Activated T-cell treated with anti-CD3 and anti-CD28 coated beads, Interleukin-2, amount 50 U/mL, for 1 hour (primary cell): ENCODE results near the gene TMEM101.
"Not testable (repeated sequence)": the region's sequence is repeated elsewhere in the genome, so short reads cannot be mapped to it uniquely, and the experiment has no call there.

ENCODE experiments used
- DNase-seq: peaks from one replicate; pipeline ENCODE4 v3.0.0-alpha.2; 2020

TMEM101 gene

DNA sequence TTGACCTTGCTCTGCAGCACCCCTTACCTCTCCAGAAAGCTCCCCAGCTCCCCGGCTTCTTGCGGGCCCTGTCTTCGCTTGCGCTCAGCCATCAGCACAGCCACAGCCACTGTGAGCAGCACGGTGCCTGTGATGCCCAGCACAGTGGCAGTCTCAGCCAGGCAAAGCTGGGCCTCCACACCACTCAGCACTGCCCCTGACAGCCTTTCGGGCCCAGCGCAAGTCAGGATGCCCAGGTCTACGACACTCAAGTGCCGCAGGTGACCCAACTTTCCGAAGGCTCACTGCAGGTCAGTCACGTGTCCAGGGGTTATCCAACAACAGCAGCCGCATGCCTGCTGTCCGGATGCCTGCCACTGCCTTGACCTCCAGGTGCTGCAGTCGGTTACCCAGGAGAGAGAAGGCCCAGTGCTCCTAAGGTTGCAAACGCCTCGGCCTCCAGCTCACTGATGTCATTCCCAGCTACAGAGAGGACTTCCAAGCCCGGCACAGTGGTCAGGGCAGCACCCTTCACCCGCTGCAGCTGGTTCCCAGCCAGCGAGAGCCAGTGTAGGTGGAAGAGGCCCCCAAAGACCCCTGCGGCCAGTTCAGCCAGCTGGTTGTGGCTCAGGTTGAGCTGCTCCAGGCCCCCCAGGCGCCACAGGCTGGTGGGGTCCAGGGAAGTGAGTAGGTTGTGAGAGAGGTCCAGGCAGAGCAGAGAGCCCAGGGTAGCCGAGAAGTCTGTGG lies 8.9 kb upstream of the TMEM101 start:
- DNase-seq: no peak

GRCh38 chr17:44022246-44022645 lies 7.5 kb upstream of the TMEM101 start:
- DNase-seq: no peak

DNA sequence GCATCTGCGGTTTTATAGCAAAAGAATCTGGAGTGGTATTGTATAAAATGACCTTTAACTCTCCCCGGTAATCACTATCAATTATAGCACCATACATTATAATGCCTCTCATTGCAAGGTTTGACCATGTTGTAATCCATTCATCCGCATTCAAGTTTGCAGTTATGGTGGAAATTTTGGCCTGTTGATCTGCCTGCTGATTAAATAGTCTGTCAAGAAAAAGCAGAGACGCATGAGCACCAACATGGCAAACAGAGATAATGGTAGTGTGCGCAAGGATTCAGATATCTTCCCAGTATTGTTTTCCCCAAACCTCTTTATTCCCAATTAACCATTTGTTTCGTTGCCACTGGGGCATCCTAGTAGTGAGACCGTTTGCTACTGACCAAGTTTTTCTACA lies 6.5 kb upstream of the TMEM101 start:
- not testable (repeated sequence) for DNase-seq

- no peak for DNase-seq
Observed at GRCh38 chr17:44014133-44014436, 678 bp downstream of the TMEM101 start.

- DNase-seq: no peak
Observed at GRCh38 chr17:44012874-44013273, 1.9 kb downstream of the TMEM101 start.

- no peak for DNase-seq
Observed at GRCh38 chr17:44012391-44012790, 2.4 kb downstream of the TMEM101 start.

DNA sequence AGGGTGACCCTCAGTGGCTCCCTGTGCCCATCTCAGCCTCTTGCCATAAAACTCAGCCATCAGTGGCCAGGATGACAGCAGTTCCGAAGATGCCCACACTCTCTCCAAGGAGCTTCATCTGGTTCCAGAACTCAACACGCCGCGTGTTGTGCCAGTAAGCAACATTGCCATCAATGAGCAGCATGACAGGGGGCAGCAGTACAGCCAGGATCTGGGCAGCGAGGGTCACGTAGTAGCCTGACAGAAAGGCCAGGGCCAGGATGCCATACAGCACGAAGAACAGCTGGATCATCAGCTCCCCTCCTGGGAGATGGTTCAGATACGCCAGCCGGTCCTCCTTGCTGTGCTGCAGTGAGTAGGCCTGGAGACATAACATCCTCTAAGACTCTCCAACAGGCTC lies 2.9 kb downstream of the TMEM101 start:
- no peak for DNase-seq

DNA sequence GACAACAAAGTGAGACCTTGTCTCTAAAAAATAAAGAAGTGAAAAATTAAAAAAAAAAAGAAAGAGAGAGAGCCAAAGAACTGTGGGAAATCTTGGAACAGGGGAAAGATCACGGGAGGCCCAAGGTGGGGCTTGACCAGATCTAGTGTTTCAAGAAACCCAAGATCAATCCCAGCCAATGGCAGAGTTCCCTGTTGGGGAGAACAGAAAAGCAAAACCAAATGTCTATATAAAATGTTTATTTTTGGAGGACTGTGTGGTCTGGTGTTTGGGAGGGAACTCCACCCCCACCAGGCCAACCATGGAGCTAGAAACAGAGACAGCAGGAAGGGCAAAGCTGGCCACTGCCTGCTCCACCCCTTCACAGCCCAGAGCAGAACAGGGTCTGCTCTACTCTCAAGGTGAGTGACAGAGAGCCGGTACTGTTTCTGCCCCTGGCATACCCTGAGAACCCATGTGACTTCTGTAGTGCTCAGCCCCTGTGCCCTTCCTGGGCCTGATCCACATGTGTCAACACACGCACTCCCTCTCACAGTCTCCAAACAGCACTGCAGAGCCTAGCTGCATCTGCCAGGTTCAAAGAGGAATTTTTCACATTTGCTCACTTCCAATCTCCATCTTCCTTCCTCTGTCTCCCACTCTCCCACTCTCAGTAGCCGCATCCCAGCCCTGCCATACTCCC lies 3.7 kb downstream of the TMEM101 start:
- no peak for DNase-seq

GRCh38 chr17:44008205-44008909 lies 6.4 kb downstream of the TMEM101 start:
- no peak for DNase-seq

- DNase-seq: no peak
Observed at GRCh38 chr17:44007346-44008204, 7.2 kb downstream of the TMEM101 start.

DNA sequence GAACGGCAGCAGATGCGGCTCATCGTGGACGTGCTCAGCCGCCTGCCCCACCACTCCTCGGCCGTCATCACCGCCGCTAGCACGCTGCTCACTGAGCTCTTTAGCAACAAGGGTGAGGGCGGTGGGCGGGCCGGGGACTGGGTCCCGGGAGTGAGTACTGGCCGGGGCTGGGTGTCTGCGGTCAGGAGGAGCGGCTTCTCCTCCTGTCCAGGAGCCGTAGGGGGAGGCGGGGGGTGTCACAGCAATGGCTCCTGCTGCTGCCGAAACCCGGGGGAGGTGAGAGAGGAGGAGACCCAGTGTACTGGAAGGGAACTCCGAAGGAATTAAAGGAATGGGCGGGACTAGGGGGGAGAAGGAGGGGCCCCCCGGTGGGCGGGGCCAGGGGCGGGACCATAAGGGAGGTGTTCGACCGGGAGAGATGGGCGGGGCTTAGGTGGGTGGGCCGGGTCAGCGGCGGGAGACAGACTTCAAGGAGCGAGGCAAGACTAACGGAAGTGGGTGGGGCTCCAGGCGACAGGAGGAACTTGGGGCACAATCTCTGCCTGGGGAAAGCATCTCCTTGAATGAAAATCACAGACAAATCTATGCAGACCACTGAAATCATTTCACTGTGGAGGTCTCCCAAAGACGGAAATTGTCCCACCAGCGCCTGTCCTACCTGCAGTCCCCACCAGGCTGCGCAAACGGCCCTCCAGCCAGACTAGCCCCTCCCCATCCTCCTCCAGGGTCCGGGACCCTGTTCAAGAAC lies 8.0 kb downstream of the TMEM101 start:
- peak; percentile 96 for DNase-seq

DNA sequence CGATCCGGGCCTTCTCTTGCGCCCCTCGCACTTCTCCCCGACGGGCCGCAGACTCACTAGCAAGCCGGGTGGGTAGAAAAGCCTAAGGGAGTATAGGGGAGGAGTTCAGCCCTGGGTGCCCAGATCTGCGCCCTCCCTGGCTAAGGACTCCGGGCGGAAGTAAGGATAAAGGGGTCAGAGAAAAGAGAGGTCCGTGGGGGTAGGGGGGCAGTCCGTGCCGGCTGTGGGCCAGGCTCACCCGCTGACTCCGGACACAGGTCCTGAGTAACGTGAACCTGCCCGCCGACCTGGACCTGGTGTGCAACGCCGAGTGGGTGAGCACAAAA lies 8.5 kb downstream of the TMEM101 start:
- no peak for DNase-seq

DNA sequence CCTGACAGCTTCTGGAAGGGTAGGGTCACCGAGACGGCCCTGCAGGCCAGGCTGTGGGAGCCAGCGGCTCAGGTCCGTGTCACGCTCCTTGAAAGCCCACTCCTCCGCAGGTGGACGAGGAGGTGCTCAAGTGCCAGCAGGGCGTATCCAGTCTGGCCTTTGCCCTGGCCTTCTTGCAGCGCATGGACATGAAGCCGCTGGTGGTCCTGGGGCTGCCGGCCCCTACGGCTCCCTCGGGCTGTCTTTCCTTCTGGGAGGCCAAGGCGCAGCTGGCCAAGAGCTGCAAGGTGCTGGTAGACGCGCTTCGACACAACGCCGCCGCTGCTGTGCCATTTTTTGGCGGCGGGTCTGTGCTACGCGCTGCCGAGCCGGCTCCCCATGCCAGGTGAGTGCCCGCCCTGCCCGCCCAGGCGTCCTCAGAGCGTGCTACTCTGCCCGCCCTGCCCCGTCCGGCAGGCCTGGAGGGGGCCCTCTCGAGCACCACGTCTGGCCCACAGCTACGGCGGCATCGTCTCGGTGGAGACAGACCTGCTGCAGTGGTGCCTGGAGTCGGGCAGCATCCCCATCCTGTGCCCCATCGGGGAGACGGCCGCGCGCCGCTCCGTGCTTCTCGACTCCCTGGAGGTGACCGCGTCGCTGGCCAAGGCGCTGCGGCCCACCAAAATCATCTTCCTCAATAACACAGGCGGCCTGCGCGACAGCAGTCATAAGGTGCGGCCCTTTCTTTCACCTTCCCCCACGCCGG lies 9.1 kb downstream of the TMEM101 start:
- peak; percentile 58 for DNase-seq

DNA sequence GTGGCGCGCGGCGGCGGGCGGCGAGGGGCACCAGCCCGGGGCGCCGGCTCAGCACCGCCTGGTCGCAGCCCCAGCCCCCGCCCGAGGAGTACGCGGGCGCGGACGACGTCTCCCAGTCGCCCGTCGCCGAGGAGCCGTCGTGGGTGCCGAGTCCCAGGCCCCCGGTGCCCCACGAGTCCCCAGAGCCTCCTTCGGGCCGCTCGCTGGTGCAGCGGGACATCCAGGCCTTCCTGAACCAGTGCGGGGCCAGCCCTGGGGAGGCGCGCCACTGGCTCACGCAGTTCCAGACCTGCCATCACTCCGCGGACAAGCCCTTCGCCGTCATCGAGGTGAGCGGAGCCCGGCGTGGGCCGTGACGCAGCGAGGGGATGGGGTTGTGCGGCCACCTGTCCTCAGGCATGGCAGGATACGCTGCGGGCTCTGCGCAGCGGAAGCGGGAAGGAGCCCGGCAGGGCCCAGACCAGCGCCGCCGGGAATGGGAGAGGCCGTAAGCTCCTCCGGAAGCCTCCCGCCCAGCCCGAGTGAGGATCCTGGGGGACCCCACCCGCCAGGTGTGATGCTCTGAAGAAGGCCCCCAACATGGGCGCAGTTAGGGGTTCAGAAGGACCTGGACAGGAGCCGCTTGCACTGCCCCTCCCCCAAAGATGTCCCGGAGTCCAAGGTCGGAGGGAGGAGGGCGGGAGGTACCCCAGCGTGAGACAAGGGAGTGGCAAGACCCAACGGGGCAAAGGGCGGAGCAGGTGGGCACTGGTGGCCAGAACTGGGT lies 9.8 kb downstream of the TMEM101 start:
- peak; percentile 46 for DNase-seq

GRCh38 chr17:44004077-44004760 lies 10.5 kb downstream of the TMEM101 start, which contains the start of gene NAGS:
NAGS (plus strand) TSS chr17:44004622; CDS start chr17:44004664, 42 bp downstream.
- DNase-seq: peak; percentile 36

DNA sequence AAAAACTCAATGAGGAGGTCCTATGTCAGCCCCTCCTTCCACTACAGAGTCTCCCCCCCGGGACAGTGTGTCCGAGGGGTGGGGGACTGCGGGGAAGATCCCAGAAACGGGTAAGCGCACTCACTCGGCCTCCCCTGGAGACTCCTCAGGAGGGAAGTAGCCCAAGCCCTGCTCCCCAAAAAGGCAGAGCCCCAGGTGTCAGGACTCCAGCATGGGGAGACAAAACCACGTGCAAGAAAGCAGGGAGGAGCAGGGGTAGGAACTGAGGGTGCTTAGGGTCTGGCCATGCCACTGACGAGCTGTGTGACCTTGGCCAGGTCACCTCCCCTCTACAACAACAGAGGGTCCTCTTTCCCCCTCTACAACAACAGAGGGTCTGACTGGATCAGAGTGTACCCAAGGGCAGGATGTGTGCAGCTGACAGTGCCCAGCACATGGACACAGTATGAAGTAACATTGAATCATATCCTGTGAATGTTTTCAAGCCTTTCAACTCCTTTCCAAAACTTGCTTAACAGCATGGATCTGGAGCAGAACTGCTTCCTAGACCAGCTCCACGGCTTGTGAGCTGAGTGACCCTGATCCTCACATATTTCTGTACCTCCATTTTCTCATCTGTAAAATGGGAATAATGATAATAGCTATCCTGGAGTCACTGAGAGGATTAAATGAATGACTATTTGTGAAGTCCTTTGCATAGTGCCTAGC lies 12.5 kb downstream of the TMEM101 start:
- DNase-seq: no peak

GRCh38 chr17:44001461-44001920 lies 13.3 kb downstream of the TMEM101 start:
- DNase-seq: no peak

- DNase-seq: no peak
Observed at GRCh38 chr17:44000871-44001460, 13.8 kb downstream of the TMEM101 start.
